Hippocampal formation (tissue), 2 donors: ENCODE results near the gene KRTAP10-7.
"Not testable (repeated sequence)": the region's sequence is repeated elsewhere in the genome, so short reads cannot be mapped to it uniquely, and the experiment has no call there.

Experiments used
- DNase-seq, 2 donors: peaks; one replicate each; lab custom pipeline; 2025; lab: John Stamatoyannopoulos, UW

KRTAP10-7 gene

DNA sequence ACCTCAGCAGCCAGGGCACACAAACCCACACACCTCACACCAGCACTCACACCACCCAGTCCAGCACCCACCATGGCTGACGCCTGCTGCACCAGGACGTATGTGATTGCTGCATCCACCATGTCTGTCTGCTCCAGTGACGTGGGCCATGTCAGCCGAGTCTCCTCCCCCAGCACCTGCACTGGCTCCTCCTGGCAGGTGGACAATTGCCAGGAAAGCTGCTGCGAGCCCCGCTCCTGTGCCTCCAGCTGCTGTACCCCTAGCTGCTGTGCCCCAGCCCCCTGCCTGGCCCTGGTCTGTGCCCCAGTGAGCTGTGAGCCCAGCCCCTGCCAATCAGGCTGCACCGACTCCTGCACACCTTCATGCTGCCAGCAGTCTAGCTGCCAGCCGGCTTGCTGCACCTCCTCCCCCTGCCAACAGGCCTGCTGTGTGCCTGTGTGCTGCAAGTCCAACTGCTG lies 11.7 kb downstream of the KRTAP10-7 start, which contains the start of gene KRTAP10-8:
KRTAP10-8 (plus strand) TSS at position 51 of the 458 bp plus-strand sequence; CDS start at position 73, 22 bp downstream.
- DNase-seq, result no peak

DNA sequence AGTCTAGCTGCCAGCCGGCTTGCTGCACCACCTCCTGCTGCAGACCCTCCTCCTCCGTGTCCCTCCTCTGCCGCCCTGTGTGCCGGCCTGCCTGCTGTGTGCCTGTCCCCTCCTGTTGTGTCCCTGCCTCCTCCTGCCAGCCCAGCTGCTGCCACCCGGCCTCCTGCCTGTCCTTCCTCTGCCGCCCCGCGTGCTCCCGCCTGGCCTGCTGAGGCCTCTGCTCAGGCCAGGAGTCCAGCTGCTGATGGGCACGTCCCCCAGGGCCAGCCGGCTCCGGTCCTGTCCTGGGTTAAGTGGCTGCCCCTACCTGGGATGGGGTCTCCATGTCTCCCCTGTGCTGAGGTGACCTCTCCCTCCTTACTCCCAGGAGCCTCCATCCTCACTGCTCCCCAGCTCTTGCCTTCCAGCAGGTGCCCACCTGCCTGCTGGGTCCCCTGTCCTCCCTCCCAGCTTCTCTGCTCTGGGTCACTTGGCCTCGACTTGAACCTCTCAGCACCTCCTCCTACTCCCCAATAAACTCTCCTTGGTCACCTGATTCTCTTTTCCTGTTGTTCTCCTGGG lies 12.4 kb downstream of the KRTAP10-7 start:
- DNase-seq, result no peak

DNA sequence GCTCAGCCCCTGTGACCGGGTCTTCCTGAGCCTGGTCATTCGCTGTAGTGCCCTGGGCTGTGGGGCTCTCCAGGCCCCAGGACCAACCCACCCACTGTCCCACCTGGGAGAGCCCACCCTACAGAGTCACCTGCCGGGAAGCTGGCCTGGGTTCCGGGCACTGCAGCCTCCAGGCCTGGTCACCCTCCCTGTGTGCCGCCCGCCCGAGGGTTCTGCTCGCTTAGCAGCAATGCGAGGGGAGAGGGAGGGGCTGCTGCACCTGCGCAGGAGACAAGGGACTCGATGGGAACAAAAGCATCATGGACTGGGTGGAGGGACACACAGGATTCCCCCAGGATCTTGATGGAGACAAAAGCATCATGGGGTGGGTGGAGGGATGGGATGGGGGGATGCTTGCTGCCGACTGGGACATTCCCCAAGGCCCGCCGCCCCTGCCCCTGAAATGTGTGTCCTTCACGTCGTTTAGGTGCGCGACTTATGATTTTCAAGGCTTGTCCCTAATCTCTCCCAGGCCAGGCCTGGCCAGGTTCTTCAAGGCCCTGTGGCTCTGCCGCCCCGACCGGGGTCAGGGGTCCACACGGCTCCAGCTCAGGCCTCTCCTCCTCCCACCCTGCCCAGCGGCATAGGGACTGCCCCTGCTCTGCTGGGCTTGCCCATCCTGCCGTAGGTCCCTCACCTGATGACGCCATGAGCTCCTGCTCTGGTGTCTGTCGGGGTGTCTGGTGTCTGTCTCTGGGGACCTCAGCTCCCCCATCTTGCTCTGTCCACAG lies 13.2 kb downstream of the KRTAP10-7 start:
- DNase-seq, result no peak

DNA sequence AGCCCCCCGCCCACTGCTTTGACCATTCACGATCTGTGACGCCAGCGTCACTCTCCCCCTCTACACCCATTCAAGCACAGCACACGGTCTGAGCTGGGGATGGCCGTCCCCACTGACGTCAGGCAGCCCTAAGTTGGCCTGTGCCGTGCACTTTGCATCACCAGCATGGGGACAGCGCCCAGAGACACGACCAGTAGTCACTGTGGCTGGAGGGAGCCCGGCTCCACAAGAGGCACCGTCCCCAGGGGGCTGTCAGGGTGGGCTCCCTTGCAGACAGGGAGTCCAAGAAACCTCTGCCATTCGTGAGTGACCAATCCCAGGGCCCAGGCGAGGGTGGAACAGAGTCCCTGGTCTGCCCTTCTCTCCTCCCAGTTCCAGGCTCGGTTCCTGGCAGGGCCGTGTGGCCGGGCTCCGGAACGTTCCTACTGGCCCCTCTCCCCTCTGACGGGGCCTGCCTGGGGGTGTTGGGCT lies 13.8 kb downstream of the KRTAP10-7 start:
- DNase-seq, result no peak

DNA sequence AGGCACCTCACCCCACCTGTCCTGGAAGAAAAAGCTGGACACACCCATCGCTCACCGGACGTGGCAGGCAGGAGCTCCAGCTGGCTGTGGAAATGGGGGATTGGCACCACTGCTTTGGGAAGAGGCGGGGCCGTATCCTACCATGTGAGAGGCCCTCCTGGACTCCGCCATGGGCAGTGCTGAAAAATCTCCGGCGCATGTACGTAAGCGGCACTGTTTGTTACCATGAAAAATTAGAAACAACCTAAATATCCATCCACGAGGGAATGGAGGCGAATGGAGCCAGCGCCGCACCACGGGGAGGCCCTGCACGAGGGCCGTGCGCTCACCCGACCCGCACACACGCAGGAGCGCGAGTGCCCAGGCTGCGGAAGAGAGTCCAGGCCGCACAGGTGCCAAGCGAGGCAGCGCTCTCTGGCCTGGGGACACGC lies 14.6 kb downstream of the KRTAP10-7 start:
- DNase-seq, result no peak

DNA sequence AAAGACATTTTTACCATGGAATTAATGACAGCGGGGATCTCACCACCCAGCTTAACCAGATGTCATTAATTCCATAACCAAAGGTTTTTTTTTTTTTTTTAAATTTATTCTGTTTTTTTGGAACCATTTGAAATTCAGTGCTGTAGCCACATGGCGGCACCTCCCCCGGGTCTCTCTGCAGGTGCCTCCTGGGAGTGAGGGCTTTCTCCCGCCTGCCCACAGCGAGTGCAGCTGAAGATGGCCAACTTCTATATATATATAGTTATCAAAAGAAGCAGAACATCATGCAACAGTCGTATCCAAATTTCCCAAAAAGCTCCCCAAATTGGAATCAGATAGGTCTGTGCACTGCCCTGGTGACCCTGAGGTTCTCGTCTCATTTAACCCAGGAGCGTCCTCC lies 15.1 kb downstream of the KRTAP10-7 start:
- no peak for DNase-seq

GRCh38 chr21:44615911-44616590 lies 15.7 kb downstream of the KRTAP10-7 start:
- no peak for DNase-seq

- DNase-seq, result no peak
Observed at GRCh38 chr21:44616591-44616926, 16.2 kb downstream of the KRTAP10-7 start.

DNA sequence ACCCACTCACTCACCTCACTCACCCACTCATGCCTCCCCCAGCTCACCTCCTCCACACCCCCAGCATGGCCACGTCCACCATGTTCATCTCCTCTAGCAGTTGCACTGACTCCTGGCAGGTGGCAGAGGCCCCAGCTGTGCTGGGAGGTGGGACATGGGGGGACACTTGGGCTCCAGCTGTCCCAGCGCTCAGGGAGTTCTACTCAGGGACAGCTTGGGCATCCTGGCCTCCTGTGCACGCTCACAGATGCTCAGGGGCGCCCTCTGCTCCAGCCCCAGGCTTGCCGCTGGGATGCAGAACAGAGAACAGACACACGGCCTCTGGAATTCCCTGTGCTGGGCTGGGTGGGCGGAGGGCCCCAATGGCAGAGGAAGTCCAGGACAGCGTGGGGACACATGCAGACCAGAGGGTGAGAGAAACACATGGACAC lies 16.7 kb downstream of the KRTAP10-7 start:
- DNase-seq, result no peak

DNA sequence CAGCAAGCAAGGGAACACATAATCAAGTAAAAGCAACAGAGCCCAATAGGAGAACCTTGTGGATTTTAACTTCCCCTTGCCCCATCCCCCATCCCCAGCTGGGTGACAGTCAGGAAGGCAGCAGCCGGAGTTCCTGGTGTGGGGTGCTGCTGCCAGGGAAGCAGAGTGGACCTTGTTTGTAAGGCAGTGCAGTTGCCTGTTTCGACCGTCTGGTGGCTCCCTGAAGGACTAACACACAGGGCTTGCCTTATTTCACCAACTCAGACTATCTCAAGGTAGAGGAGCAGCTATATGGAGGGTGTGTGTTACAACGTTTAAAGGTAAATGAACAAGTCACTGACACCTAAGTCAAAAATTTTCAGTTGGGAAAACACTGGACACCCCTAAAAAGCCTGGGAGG lies 18.1 kb downstream of the KRTAP10-7 start:
- no peak for DNase-seq

GRCh38 chr21:44618909-44619308 lies 18.5 kb downstream of the KRTAP10-7 start:
- no peak for DNase-seq

- no peak for DNase-seq
Observed at GRCh38 chr21:44619886-44620285, 19.5 kb downstream of the KRTAP10-7 start.

- DNase-seq, result no peak
Observed at GRCh38 chr21:44623575-44623974, 23.2 kb downstream of the KRTAP10-7 start.

- no peak for DNase-seq
Observed at GRCh38 chr21:44625756-44626155, 25.4 kb downstream of the KRTAP10-7 start.

GRCh38 chr21:44626262-44626661 lies 25.9 kb downstream of the KRTAP10-7 start:
- DNase-seq, result no peak

GRCh38 chr21:44626673-44627143 lies 26.3 kb downstream of the KRTAP10-7 start, which contains the start of gene KRTAP10-9:
TSS of gene KRTAP10-9 (plus strand) at chr21:44627093. CDS start at chr21:44627172, 79 bp downstream.
- DNase-seq, result no peak

DNA sequence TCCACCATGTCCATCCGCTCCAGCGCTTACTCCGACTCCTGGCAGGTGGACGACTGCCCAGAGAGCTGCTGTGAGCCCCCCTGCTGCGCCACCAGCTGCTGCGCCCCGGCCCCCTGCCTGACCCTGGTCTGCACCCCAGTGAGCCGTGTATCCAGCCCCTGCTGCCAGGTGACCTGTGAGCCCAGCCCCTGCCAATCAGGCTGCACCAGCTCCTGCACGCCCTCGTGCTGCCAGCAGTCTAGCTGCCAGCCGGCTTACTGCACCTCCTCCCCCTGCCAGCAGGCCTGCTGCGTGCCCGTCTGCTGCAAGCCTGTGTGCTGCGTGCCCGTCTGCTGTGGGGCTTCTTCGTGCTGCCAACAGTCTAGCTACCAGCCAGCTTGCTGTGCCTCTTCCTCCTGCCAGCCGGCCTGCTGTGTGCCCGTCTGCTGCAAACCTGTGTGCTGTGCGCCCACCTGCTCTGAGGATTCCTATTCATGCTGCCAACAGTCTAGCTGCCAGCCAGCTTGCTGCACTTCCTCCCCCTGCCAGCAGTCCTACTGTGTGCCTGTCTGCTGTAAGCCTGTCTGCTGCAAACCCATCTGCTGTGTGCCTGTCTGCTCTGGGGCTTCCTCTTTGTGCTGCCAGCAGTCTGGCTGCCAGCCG lies 26.9 kb downstream of the KRTAP10-7 start:
- not testable (repeated sequence) for DNase-seq

- not testable (repeated sequence) for DNase-seq
Observed at GRCh38 chr21:44627831-44628233, 27.4 kb downstream of the KRTAP10-7 start.

GRCh38 chr21:44628707-44629391 lies 28.5 kb downstream of the KRTAP10-7 start:
- no peak for DNase-seq

GRCh38 chr21:44630440-44630839 lies 30.0 kb downstream of the KRTAP10-7 start:
- no peak for DNase-seq

- no peak for DNase-seq
Observed at GRCh38 chr21:44632067-44632466, 31.7 kb downstream of the KRTAP10-7 start.
